SH-SY5Y (cell line): ENCODE results near the gene AFF3.

Experiments
- GATA2 ChIP-seq: IDR thresholded peaks from 2 replicates; pipeline ENCODE4 v1.6.1; 2011; ENCODE audit warnings: mild to moderate bottlenecking, low read depth, low read length
- GATA3 ChIP-seq: IDR thresholded peaks from 2 replicates; pipeline ENCODE4 v1.6.1; 2011; ENCODE audit warnings: low read depth, mild to moderate bottlenecking, low read length, moderate library complexity

- TF ChIP-seq GATA3 (no peak), GATA2 (no peak)
These were observed 224.0 kb downstream of the AFF3 start for GRCh38 chr2:99918389-99918788.
